Measurements from ENCODE around the gene SERINC1.

Gene SERINC1

GRCh38 chr6:122408240-122408639, 63.4 kb downstream of the SERINC1 start:
- no peak for TF ChIP-seq CTCF (IDR thresholded peaks at IDR 0.05)

GRCh38 chr6:122407712-122408111, 63.9 kb downstream of the SERINC1 start:
- TF ChIP-seq CTCF (IDR thresholded peaks at IDR 0.05), result no peak

GRCh38 chr6:122406187-122406586, 65.4 kb downstream of the SERINC1 start:
- TF ChIP-seq CTCF (IDR thresholded peaks at IDR 0.05), result no peak

GRCh38 chr6:122405417-122405816, 66.2 kb downstream of the SERINC1 start:
- no peak for TF ChIP-seq CTCF (IDR thresholded peaks at IDR 0.05)

- no peak for TF ChIP-seq CTCF (IDR thresholded peaks at IDR 0.05)
Measured at GRCh38 chr6:122404444-122404843, 67.2 kb downstream of the SERINC1 start.

GRCh38 chr6:122401104-122401503, 70.5 kb downstream of the SERINC1 start:
- TF ChIP-seq CTCF (IDR thresholded peaks at IDR 0.05), result no peak

GRCh38 chr6:122400462-122401089, 71.0 kb downstream of the SERINC1 start:
- TF ChIP-seq CTCF (IDR thresholded peaks at IDR 0.05), result no peak

GRCh38 chr6:122400121-122400450, 71.5 kb downstream of the SERINC1 start:
- no peak for TF ChIP-seq CTCF (IDR thresholded peaks at IDR 0.05)
